Caco-2 (cell line): ENCODE measurements around the gene ZNF230. TPM values are rescaled to one million over a fixed set of nuclear protein-coding genes. Genes with fewer than 3 reads are reported as not detected.
A peak's percentile ranks its signal among the peaks of the same experiment; 100 is the strongest.

Experiments used
- BruUV-seq: library from RNA; stranded (reverse); fragments of 400-500 nt; replicated peaks from 2 replicates; lab custom pipeline; 2021; lab: Mats Ljungman, UMichigan
- CTCF ChIA-PET: fragments of 300-600 bp; sonication (Branson Sonifier 250); formaldehyde crosslinking; loops from one replicate; lab custom pipeline; 2022; ENCODE audit warnings: antibody characterized with exemption; lab: Charles Lee
- POLR2A ChIA-PET: fragments of 300-600 bp; sonication (Branson Sonifier 250); formaldehyde crosslinking; loops from one replicate; lab custom pipeline; 2022; ENCODE audit warnings: antibody characterized with exemption; lab: Charles Lee
- DNase-seq, 2 experiments: peaks; one replicate each; pipeline versions ENCODE4 v3.0.0 to v3.0.0-alpha.2; 2020 to 2022
- H3K27me3 ChIP-seq: replicated peaks from 2 replicates; pipeline ENCODE4 v1.6.0; 2011; ENCODE audit warnings: low read length; ENCODE audit not compliant: control insufficient read depth, insufficient read depth
- H3K36me3 ChIP-seq: 2 replicates; pipeline ENCODE4 v1.5.1; 2011; ENCODE audit warnings: low read length; ENCODE audit not compliant: control insufficient read depth, insufficient read depth
- H3K4me1 ChIP-seq: fragments of 250-450 bp; sonication (Bioruptor Pico); 2 replicates; pipeline ENCODE4 v1.5.1; 2020; ENCODE audit warnings: mild to moderate bottlenecking
- H3K4me3 ChIP-seq: 2 replicates; pipeline ENCODE4 v1.5.1; 2011; ENCODE audit warnings: low read depth, mild to moderate bottlenecking, control low read depth, low read length
- H3K9me3 ChIP-seq: fragments of 250-450 bp; sonication (Bioruptor Pico); 2 replicates; pipeline ENCODE4 v1.5.1; 2020; ENCODE audit warnings: mild to moderate bottlenecking, moderate library complexity
- H3K27ac Mint-ChIP-seq: one replicate; pipeline ENCODE4 v1.8.0; 2022; ENCODE audit warnings: mixed read lengths; ENCODE audit not compliant: unreplicated experiment
- H3K27me3 Mint-ChIP-seq: one replicate; pipeline ENCODE4 v1.8.0; 2022; ENCODE audit warnings: mixed read lengths; ENCODE audit not compliant: insufficient read depth, unreplicated experiment
- H3K36me3 Mint-ChIP-seq: one replicate; pipeline ENCODE4 v1.8.0; 2022; ENCODE audit warnings: mild to moderate bottlenecking, mixed read lengths; ENCODE audit not compliant: insufficient read depth, unreplicated experiment
- H3K4me1 Mint-ChIP-seq: one replicate; pipeline ENCODE4 v1.8.0; 2022; ENCODE audit warnings: low read depth, mixed read lengths; ENCODE audit not compliant: unreplicated experiment
- H3K4me3 Mint-ChIP-seq: one replicate; pipeline ENCODE4 v1.8.0; 2022; ENCODE audit warnings: mild to moderate bottlenecking, moderate library complexity, mixed read lengths; ENCODE audit not compliant: unreplicated experiment
- H3K9me3 Mint-ChIP-seq: one replicate; pipeline ENCODE4 v1.8.0; 2022; ENCODE audit warnings: mixed read lengths; ENCODE audit not compliant: unreplicated experiment
- CTCF ChIP-seq, 2 experiments: fragments of 200-600 bp in 1 of 2; IDR thresholded peaks; 1 replicate in 1 of 2; 2 replicates in 1 of 2; pipeline versions ENCODE4 v1.5.1 to v1.8.0; 2011 to 2022; ENCODE audit warnings: antibody characterized with exemption in 1 of 2, control low read depth in 1 of 2, inconsistent platforms in 1 of 2, low read depth in 1 of 2, low read length in 1 of 2, mild to moderate bottlenecking in 1 of 2, moderate library complexity in 1 of 2; ENCODE audit not compliant: insufficient read depth in 1 of 2, severe bottlenecking in 1 of 2, unreplicated experiment in 1 of 2
- intact Hi-C: fragments of 100-400 bp; cut with micrococcal nuclease; formaldehyde crosslinking; loops from one replicate; pipeline ENCODE4 v1.10.0; 2022; ENCODE audit not compliant: unreplicated experiment
- total RNA-seq: library from RNA; stranded (reverse); gene quantifications from 2 replicates; pipeline ENCODE4 v1.2.3, GENCODE V29; 2022

The ZNF230 gene
- total RNA-seq, 1 experiment from 2014 or later = 5.1 TPM

DNA sequence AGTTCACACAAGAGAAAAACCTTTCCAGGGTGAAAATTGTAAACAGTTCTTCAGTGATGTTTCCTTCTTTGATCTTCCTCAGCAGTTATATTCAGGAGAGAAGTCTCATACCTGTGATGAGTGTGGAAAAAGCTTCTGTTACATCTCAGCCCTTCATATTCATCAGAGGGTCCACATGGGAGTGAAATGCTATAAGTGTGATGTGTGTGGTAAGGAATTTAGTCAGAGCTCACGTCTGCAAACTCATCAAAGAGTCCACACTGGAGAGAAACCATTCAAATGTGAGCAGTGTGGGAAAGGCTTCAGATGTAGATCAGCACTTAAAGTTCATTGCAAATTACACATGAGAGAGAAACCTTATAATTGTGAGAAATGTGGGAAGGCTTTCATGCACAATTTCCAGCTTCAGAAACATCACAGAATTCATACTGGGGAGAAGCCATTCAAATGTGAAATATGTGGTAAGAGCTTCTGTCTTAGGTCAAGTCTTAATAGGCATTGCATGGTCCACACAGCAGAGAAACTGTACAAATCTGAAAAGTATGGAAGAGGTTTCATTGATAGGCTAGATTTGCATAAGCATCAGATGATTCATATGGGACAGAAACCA, 29.3 kb downstream of the ZNF230 start:
- peaks cover 35% of the 10 kb centered on the region for H3K9me3 ChIP-seq
- DNase-seq = no peak
- H3K4me1 ChIP-seq = no peaks in the 10 kb centered on the region
- H3K36me3 Mint-ChIP-seq = peaks cover 31% of the 10 kb centered on the region
- no peaks in the 10 kb centered on the region for H3K27me3 Mint-ChIP-seq
- no TSS peak for BruUV-seq
- intact Hi-C loops = no loop called here
- no peak overlapping the region for H3K27ac Mint-ChIP-seq
- peaks cover 55% of the 10 kb centered on the region for H3K9me3 Mint-ChIP-seq
- no peak overlapping the region for H3K4me3 Mint-ChIP-seq
- H3K4me3 ChIP-seq = no peak overlapping the region
- H3K27me3 ChIP-seq = no peaks in the 10 kb centered on the region
- CTCF ChIA-PET = no interaction called here
- H3K36me3 ChIP-seq = peaks cover 12% of the 10 kb centered on the region
- no peak for TF ChIP-seq CTCF (IDR thresholded peaks at IDR 0.05; ENCODE audit: insufficient read depth in 1 of 2, low read depth in 1 of 2, low read length in 1 of 2, severe bottlenecking in 1 of 2, unreplicated experiment in 1 of 2)
- POLR2A ChIA-PET = no interaction called here
- H3K4me1 Mint-ChIP-seq = no peaks in the 10 kb centered on the region

- no peak for DNase-seq
- ChIA-PET CTCF (no interaction called here), POLR2A (no interaction called here)
- no peaks in the 10 kb centered on the region for H3K36me3 Mint-ChIP-seq
- H3K4me1 ChIP-seq = no peaks in the 10 kb centered on the region
- BruUV-seq = no TSS peak
- intact Hi-C loops = no loop called here
- H3K27me3 ChIP-seq = no peaks in the 10 kb centered on the region
- H3K27ac Mint-ChIP-seq = no peak overlapping the region
- no peak overlapping the region for H3K4me3 Mint-ChIP-seq
- peaks cover 9% of the 10 kb centered on the region for H3K27me3 Mint-ChIP-seq
- H3K36me3 ChIP-seq = no peaks in the 10 kb centered on the region
- H3K4me1 Mint-ChIP-seq = no peaks in the 10 kb centered on the region
- no peak overlapping the region for H3K4me3 ChIP-seq
- peaks cover 27% of the 10 kb centered on the region for H3K9me3 ChIP-seq
- no peak for TF ChIP-seq CTCF (IDR thresholded peaks at IDR 0.05; ENCODE audit: insufficient read depth in 1 of 2, low read depth in 1 of 2, low read length in 1 of 2, severe bottlenecking in 1 of 2, unreplicated experiment in 1 of 2)
- peaks cover 29% of the 10 kb centered on the region for H3K9me3 Mint-ChIP-seq
Measured at GRCh38 chr19:44042147-44042546, 39.4 kb downstream of the ZNF230 start.

- Histone ChIP-seq H3K4me1 (peaks cover 7% of the 10 kb centered on the region), H3K27me3 (no peaks in the 10 kb centered on the region), H3K9me3 (peaks cover 7% of the 10 kb centered on the region; the same call in 1 of the 2 replicates), H3K4me3 (peak overlapping the region; percentile 69), H3K36me3 (peaks cover 4% of the 10 kb centered on the region; the same call in 1 of the 2 replicates)
- Mint-ChIP-seq H3K36me3 (peaks cover 30% of the 10 kb centered on the region), H3K4me3 (peak overlapping the region; percentile 74), H3K27ac (peak overlapping the region; percentile 85), H3K4me1 (peaks cover 30% of the 10 kb centered on the region), H3K27me3 (no peaks in the 10 kb centered on the region), H3K9me3 (no peaks in the 10 kb centered on the region)
- intact Hi-C loops = loop anchor here (1.0 to 10.0 kb wide), 7 partner anchors 21 to 96 kb away; partner anchors contain the start of genes ZNF155, ZNF221, ZNF222 and ZNF224
- DNase-seq = peak; percentile 74 to 78
- TF ChIP-seq CTCF (IDR thresholded peaks at IDR 0.05; ENCODE audit: insufficient read depth in 1 of 2, low read depth in 1 of 2, low read length in 1 of 2, severe bottlenecking in 1 of 2, unreplicated experiment in 1 of 2) = no peak
- CTCF ChIA-PET = interaction anchor here (0.5 to 1.1 kb wide), 3 partner anchors 44 to 224 kb away, joined by 3 to 4 read pairs (median 3); partner anchors contain the start of gene ZNF283
- TSS peak; percentile 66 for BruUV-seq
- POLR2A ChIA-PET = interaction anchor here (0.5 to 1.1 kb wide), 8 partner anchors 33 to 224 kb away, joined by 3 to 8 read pairs (median 5); partner anchors contain the start of genes ZNF224, ZNF226, ZNF227 and ZNF283
Measured at GRCh38 chr19:44050740-44051649, 48.2 kb downstream of the ZNF230 start.
